ENCODE results near the gene LRFN3. TPM values are rescaled to one million over a fixed set of nuclear protein-coding genes. Genes with fewer than 3 reads are reported as not detected.
"Not testable (repeated sequence)": the region's sequence is repeated elsewhere in the genome, so short reads cannot be mapped to it uniquely, and the experiment has no call there.

LRFN3 gene, protein sequence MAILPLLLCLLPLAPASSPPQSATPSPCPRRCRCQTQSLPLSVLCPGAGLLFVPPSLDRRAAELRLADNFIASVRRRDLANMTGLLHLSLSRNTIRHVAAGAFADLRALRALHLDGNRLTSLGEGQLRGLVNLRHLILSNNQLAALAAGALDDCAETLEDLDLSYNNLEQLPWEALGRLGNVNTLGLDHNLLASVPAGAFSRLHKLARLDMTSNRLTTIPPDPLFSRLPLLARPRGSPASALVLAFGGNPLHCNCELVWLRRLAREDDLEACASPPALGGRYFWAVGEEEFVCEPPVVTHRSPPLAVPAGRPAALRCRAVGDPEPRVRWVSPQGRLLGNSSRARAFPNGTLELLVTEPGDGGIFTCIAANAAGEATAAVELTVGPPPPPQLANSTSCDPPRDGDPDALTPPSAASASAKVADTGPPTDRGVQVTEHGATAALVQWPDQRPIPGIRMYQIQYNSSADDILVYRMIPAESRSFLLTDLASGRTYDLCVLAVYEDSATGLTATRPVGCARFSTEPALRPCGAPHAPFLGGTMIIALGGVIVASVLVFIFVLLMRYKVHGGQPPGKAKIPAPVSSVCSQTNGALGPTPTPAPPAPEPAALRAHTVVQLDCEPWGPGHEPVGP
- total RNA-seq: 13.1 and 14.7 TPM in 2 replicates

DNA sequence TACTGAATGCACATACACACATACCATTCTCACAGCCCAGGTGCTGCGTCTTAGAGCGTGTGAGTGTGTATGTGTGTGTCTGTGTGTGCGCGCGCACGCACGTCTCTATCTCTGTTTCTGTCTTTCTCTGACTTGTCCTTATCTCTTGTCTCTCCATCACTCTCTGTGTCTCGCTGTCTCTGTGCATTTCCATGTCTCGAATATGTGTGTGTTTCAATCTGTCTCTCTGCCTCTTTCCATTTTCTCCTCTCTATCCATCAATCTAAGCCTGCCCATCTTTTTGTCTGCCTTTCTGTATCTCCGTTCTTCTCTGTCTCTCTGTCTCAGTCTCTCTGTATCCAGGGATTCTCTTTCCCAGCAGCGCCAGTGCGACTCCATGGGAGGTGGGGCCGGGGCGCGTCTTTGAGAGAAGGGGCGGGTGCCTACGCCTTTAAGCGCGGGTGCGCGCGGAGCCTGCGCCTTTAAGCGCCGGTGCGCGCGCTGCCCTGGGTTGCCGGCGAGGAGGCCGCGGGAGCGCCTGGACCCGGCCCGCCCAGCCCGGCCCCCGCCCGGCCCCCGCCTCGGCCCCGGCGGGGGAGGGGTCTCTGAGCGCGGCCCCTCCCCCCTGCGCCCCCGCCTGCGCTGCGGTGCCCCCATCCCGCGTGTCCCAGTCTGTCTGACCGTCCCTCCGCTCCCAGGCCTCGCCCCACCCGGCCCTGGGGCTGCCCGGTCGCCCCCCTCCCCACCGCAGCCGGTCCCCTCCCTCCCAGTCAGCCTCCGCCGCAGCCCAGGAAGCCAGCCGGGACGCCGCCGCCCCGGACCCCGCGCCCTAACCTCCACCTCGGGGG lies at the start of gene LRFN3:
Gene LRFN3 (plus strand): TSS at position 464 of the 827 bp plus-strand sequence. CDS start 3,052 bp downstream, outside the sequence.
- intact Hi-C loops (cut with micrococcal nuclease): loop anchor here (1.0 kb wide), 1 partner anchor 118 kb away; the partner anchor contains the start of genes THAP8 and WDR62

GRCh38 chr19:35887197-35887596 lies 49.0 kb upstream of the LRFN3 start:
- intact Hi-C loops (cut with micrococcal nuclease): no loop called here

- intact Hi-C loops (cut with micrococcal nuclease): no loop called here
Observed at GRCh38 chr19:35888398-35888797, 47.8 kb upstream of the LRFN3 start.

DNA sequence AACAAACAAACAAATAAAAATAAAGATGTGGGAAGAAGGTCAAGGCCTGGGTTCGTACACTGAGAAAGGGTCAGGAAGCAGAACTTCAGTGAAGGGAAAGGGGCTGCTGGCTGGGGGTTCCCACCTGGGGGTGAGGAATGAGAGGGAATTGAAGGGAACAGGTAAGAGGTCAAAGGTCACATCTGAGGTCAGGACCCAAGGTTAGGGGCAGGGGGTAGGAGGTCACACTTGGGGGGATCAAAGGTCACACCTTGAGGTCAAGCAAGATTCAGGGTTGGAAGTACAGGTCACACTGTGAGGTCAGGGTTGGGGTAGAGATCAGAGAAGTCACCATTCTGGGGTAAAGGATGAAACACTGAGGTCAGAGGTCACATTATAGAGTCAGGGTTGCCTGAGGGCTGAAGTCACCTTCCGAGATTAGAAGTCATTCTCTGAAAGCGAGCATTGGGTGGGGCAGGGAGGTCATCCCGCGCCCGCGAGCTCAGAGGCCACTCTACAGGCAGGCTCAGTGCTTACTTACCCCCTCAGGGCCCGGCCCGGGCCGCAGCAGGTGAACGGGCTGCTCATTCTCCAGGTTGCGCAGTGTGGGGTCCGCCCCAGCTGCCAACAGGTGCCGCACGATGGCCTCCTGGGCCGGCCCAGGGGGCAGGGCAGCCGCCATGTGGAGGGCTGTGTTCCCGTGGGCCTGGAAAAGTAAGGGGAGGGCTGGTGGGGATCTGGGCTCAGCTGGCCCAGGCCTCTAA lies 46.6 kb upstream of the LRFN3 start:
- intact Hi-C loops (cut with micrococcal nuclease): no loop called here

GRCh38 chr19:35890113-35890650 lies 46.0 kb upstream of the LRFN3 start:
- intact Hi-C loops (cut with micrococcal nuclease): no loop called here

GRCh38 chr19:35891819-35892218 lies 44.4 kb upstream of the LRFN3 start:
- intact Hi-C loops (cut with micrococcal nuclease): not testable (repeated sequence)

DNA sequence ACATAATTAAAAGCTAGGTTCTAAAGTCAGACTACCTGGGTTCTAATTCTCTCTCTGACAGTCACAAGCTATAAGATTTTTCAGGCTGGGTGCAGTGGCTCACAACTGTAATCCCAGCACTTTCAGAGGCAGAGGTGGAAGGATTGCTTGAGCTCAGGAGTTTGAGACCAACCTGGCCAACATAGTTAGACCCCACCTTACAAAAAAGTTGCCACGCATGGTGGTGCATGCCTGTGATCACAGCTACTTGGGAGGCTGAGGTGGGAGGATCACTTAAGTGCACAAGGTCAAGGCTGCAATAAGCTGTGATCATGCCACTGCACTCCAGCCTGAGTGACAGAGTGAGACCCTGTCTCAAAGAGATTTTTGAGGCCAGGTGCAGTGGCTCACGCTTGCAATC lies 41.8 kb upstream of the LRFN3 start:
- intact Hi-C loops (cut with micrococcal nuclease): no loop called here

GRCh38 chr19:35895911-35896642 lies 40.1 kb upstream of the LRFN3 start:
- intact Hi-C loops (cut with micrococcal nuclease): no loop called here

GRCh38 chr19:35896643-35897040 lies 39.5 kb upstream of the LRFN3 start:
- intact Hi-C loops (cut with micrococcal nuclease): no loop called here

- intact Hi-C loops (cut with micrococcal nuclease): loop anchor here (2.0 kb wide), 1 partner anchor 153 kb away; the partner anchor contains the start of genes PSENEN and U2AF1L4
Observed at GRCh38 chr19:35897706-35898451, 38.3 kb upstream of the LRFN3 start.

DNA sequence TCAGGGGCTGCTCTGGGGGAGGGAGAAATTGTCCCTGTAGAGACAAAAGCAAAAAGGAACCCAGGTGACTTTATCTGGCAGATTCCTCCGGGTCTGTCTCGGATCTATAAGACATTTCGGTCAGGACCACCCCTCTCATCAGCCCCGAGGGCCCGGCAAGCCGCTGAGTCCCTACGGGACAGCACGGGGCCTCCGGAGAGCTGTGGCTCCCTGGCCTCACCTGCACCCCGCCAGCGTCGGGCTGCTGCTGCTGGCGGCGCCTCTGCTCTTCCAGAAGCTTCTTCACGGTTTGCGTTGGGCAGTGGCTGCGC lies 37.7 kb upstream of the LRFN3 start:
- intact Hi-C loops (cut with micrococcal nuclease): loop anchor here (2.0 kb wide), 1 partner anchor 154 kb away; the partner anchor contains the start of genes PSENEN and U2AF1L4

- intact Hi-C loops (cut with micrococcal nuclease): loop anchor here (1.0 to 10.0 kb wide), 10 partner anchors 17 to 685 kb away; partner anchors contain the start of genes ALKBH6, LIN37, PSENEN and TBCB
Observed at GRCh38 chr19:35899547-35900214, 36.5 kb upstream of the LRFN3 start.

GRCh38 chr19:35901055-35901644 lies 35.0 kb upstream of the LRFN3 start:
- intact Hi-C loops (cut with micrococcal nuclease): loop anchor here (10.0 kb wide), 1 partner anchor 686 kb away; no protein-coding TSS in a partner anchor

DNA sequence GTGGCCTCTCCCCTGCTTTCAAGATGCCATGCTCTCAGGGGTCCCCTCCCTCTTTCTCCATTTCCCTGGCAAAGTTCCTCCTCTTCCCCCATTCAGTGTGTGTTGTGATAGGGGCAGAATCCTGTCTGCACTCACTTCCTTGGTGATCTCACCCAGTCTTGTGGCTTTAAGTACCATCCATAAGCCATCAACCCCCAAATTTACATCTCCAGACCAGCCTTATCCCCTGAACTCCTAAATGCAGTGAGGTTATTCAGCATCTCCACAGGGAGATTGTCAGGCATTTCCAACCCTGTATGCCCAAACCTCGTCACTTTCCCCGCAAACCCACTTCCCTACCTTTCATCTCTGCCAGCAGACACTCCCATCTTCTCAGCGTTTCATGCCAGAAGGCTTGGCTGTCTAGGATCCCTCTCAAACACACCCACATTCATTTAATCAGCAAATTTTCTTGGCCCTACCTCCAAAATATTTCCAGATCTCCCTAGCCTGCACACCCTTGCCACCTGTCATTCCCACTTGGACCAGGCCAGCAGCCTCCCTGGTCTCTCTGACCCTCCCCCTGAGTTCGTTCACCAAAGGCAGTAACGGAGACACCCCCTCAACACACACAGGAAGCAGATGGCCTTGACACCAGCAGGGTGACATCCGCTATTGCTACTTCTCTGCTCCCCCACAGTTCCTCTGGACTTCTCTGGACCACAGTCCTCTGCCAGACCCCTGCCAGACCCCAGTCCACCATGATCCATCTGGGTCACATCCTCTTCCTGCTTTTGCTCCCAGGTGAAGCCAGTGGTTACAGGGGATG lies 34.1 kb upstream of the LRFN3 start, which contains the start of gene HCST:
Gene HCST (plus strand): TSS at position 676 of the 808 bp plus-strand sequence. CDS start 65 bp downstream, at position 741.
- intact Hi-C loops (cut with micrococcal nuclease): loop anchor here (1.0 to 10.0 kb wide), 2 partner anchors 258 to 687 kb away; no protein-coding TSS in a partner anchor

GRCh38 chr19:35902870-35903475 lies 33.2 kb upstream of the LRFN3 start:
- intact Hi-C loops (cut with micrococcal nuclease): loop anchor here (1.0 to 10.0 kb wide), 7 partner anchors 28 to 688 kb away; partner anchors contain the start of genes ALKBH6, SDHAF1, THAP8 and WDR62

- intact Hi-C loops (cut with micrococcal nuclease): loop anchor here (1.0 to 10.0 kb wide), 6 partner anchors 28 to 689 kb away; partner anchors contain the start of genes ALKBH6, SDHAF1, THAP8 and WDR62
Observed at GRCh38 chr19:35903550-35904179, 32.5 kb upstream of the LRFN3 start.

All from T-helper 1 cell treated with Interleukin-12 subunit alpha and Interleukin-12 subunit beta and Interleukin-4 antibody, amounts not matched to agents 30 ng/mL and 1 ng/mL, for 36 hours (primary cell).